ENCODE results near the gene CPA4. TPM values are rescaled to one million over a fixed set of nuclear protein-coding genes. Genes with fewer than 3 reads are reported as not detected.

CPA4 gene
- total RNA-seq, 4 donors from 2014 or later = 44.4 to 107 (median 66.1) TPM

DNA sequence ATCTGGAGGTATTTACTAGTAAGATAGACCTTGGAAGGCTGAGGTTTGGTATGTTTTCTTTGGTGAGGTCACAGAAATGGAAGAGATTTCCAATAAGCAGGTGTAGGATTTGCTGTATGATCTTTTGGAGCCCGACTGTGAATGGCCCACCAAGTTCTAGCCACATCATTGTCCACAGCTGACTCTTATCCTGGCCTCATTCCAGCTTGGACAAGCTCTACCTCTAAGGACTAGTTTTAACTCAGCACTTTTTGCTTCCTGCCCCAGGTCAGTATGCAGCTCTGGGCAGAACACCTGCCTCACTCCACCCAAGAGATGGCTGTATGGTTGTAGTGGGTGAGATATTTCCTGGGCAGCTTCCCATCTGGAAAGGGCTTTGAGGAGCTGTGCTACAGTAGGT lies 6.1 kb upstream of the CPA4 start:
- TF ChIP-seq POLR2A (IDR thresholded peaks at IDR 0.05) = no peak
- TF ChIP-seq, protein P1, sequence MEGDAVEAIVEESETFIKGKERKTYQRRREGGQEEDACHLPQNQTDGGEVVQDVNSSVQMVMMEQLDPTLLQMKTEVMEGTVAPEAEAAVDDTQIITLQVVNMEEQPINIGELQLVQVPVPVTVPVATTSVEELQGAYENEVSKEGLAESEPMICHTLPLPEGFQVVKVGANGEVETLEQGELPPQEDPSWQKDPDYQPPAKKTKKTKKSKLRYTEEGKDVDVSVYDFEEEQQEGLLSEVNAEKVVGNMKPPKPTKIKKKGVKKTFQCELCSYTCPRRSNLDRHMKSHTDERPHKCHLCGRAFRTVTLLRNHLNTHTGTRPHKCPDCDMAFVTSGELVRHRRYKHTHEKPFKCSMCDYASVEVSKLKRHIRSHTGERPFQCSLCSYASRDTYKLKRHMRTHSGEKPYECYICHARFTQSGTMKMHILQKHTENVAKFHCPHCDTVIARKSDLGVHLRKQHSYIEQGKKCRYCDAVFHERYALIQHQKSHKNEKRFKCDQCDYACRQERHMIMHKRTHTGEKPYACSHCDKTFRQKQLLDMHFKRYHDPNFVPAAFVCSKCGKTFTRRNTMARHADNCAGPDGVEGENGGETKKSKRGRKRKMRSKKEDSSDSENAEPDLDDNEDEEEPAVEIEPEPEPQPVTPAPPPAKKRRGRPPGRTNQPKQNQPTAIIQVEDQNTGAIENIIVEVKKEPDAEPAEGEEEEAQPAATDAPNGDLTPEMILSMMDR (IDR thresholded peaks at IDR 0.05) = no peak
- intact Hi-C loops (cut with DNase I; ENCODE audit: low total_unique reads) = no loop called here
- WGBS, 2 donors = 50 to 57% methylated on average over 1 of the region's 1 CpG
- DNase-seq (ENCODE audit: low spot score in 2 of 2) = peak in 1 of 2 donors; percentile 68
- H3K4me3 ChIP-seq (ENCODE audit: low read depth, poor library complexity, severe bottlenecking) = no peak overlapping the region

DNA sequence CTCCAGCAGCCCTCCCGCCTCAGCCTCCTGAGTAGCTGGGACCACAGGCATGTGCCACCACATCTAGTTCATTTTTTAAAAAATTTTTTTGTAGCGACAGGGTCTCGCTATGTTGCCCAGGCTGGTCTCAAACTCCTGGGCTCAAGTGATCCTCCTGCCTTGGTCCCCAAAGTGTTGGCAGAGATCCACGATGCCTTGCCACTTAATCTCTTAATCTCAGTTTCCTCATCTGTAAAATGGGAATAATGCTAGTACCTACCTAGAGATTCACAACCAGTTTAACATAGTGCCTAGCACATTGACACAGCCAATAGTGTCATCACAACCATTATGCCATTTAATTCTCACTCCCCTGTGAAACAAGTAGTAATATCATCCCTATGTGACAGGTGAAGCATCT lies 4.8 kb upstream of the CPA4 start:
- WGBS, 2 donors = 91 to 93% methylated on average over 4 of the region's 4 CpGs
- no peak overlapping the region for H3K4me3 ChIP-seq (ENCODE audit: low read depth, poor library complexity, severe bottlenecking)
- intact Hi-C loops (cut with DNase I; ENCODE audit: low total_unique reads) = no loop called here
- no peak for TF ChIP-seq POLR2A (IDR thresholded peaks at IDR 0.05)
- DNase-seq (ENCODE audit: low spot score in 2 of 2) = peak in 1 of 2 donors; percentile 40

DNA sequence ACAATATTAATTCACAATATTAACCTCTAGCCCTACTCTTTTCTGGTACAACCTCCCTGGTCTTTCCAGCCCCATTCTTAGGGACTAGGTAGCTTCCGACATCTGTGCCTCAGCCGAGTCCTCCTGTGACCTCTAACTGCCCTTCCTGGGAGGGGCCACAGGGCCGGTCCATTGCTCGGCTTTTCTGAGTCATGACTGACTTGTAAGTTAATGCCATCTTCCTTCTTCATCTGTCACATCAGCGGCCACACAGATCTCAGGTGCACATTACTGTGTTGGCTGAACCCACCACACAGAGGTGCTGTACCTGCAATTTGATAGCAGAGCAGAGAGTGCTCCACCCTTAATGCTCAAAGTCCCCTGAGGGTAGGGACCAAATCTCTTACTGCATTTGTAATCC lies 4.1 kb upstream of the CPA4 start:
- 50 to 61% methylated on average over 5 of the region's 5 CpGs for WGBS, 2 donors
- H3K4me3 ChIP-seq (ENCODE audit: low read depth, poor library complexity, severe bottlenecking) = no peak overlapping the region
- TF ChIP-seq, protein P1 (IDR thresholded peaks at IDR 0.05) = no peak
- no peak for TF ChIP-seq POLR2A (IDR thresholded peaks at IDR 0.05)
- intact Hi-C loops (cut with DNase I; ENCODE audit: low total_unique reads) = no loop called here
- peak in 1 of 2 donors; percentile 59 for DNase-seq (ENCODE audit: low spot score in 2 of 2)

DNA sequence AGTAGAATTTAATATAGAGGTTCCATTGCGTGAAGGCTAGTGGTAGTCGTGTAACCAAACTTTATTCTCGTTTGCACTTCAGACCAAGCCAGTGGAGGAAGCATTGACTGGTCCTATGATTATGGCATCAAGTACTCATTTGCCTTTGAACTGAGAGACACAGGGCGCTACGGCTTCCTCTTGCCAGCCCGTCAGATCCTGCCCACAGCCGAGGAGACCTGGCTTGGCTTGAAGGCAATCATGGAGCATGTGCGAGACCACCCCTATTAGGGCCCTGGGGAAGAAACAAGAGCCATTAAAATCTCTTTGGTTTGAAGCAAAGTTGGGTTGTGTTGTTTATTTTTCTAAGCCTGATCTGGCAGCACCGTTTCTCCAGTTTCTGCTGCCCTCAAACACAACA lies 3.5 kb upstream of the CPA4 start:
- 89 to 91% methylated on average over 9 of the region's 9 CpGs for WGBS, 2 donors
- intact Hi-C loops (cut with DNase I; ENCODE audit: low total_unique reads) = no loop called here
- TF ChIP-seq POLR2A (IDR thresholded peaks at IDR 0.05) = no peak
- TF ChIP-seq, protein P1 (IDR thresholded peaks at IDR 0.05) = no peak
- H3K4me3 ChIP-seq (ENCODE audit: low read depth, poor library complexity, severe bottlenecking) = no peak overlapping the region
- DNase-seq (ENCODE audit: low spot score in 2 of 2) = peak in 1 of 2 donors; percentile 45

DNA sequence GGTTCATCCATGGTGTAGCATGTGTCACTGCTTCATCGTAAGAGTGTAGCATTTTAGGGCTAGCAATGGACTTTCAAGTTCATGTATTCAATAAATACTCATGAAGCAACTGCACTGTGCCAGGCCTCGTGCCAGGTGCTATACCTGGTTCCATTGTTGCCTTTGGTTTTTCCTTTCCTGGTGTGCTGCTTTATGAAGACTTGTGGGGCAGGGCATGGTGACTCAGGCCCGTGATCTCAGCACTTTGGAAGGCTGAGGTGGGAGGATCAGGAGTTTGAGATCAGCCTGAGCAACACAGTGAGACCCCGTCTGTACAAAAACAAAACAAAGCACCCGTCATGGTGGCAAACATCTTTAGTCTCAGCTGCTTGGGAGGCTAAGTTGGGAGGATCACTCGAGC lies 2.2 kb upstream of the CPA4 start:
- intact Hi-C loops (cut with DNase I; ENCODE audit: low total_unique reads) = no loop called here
- H3K4me3 ChIP-seq (ENCODE audit: low read depth, poor library complexity, severe bottlenecking) = no peak overlapping the region
- TF ChIP-seq POLR2A (IDR thresholded peaks at IDR 0.05) = no peak
- TF ChIP-seq, protein P1 (IDR thresholded peaks at IDR 0.05) = no peak
- DNase-seq (ENCODE audit: low spot score in 2 of 2) = peak in 1 of 2 donors; percentile 65
- 76 to 83% methylated on average over 6 of the region's 6 CpGs for WGBS, 2 donors

DNA sequence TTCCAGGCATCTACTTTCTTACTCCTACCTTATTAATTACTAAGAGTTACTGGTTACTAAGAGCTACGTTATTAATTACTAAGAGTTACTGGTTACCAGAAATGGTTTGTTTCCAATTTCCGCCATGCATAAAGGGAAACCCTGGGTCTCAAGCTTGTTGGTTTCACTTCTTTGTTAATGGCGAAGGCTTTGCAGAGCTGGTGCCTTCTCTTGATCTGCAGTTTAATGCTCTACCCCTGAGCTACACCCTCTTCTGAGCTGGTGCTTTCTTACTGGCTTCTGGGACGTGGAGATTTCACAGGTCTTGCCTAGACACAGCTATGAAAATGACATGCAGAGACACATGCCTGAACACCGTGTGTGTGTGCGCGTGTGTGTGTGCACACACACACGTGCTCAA lies 560 bp downstream of the CPA4 start:
- 45 to 48% methylated on average over 8 of the region's 8 CpGs for WGBS, 2 donors
- DNase-seq (ENCODE audit: low spot score in 2 of 2) = no peak
- no peak for TF ChIP-seq POLR2A (IDR thresholded peaks at IDR 0.05)
- TF ChIP-seq, protein P1 (IDR thresholded peaks at IDR 0.05) = no peak
- intact Hi-C loops (cut with DNase I; ENCODE audit: low total_unique reads) = no loop called here
- H3K4me3 ChIP-seq (ENCODE audit: low read depth, poor library complexity, severe bottlenecking) = no peak overlapping the region

Data from lower leg skin (tissue), 4 donors.